ENCODE results near the gene DIS3.

- TF ChIP-seq REST (IDR thresholded peaks at IDR 0.05; ENCODE audit: borderline replicate concordance in 1 of 2, low read depth in 1 of 2, low read length in 2 of 2) (no peak), CTCF (CRISPR knock-in tag; IDR thresholded peaks at IDR 0.05) (no peak), MXI1 (IDR thresholded peaks at IDR 0.05; ENCODE audit: borderline replicate concordance, low read depth, low read length) (no peak), MAX (IDR thresholded peaks at IDR 0.05) (no peak), NFYB (CRISPR knock-in tag; IDR thresholded peaks at IDR 0.05) (no peak), CHD2 (IDR thresholded peaks at IDR 0.05; ENCODE audit: low read depth, low read length) (no peak)
Observed at GRCh38 chr13:72745260-72745659, 36.4 kb downstream of the DIS3 start.

Data from HepG2 (cell line).